Glutamatergic neuron (in vitro differentiated cells): Measurements from ENCODE around the gene PYCR2. TPM values are rescaled to one million over a fixed set of nuclear protein-coding genes. Genes with fewer than 3 reads are reported as not detected.

ENCODE experiments used
- DNase-seq: peaks from one replicate; pipeline ENCODE4 v3.0.0; 2022
- H3K27ac Mint-ChIP-seq: one replicate; pipeline ENCODE4 v1.8.0; 2020; ENCODE audit warnings: mild to moderate bottlenecking, mixed read lengths, inconsistent platforms; ENCODE audit not compliant: unreplicated experiment
- H3K27me3 Mint-ChIP-seq: one replicate; pipeline ENCODE4 v1.8.0; 2020; ENCODE audit warnings: mild to moderate bottlenecking, moderate library complexity, mixed read lengths, inconsistent platforms; ENCODE audit not compliant: unreplicated experiment
- H3K36me3 Mint-ChIP-seq: one replicate; pipeline ENCODE4 v1.8.0; 2020; ENCODE audit warnings: mild to moderate bottlenecking, mixed read lengths, inconsistent platforms; ENCODE audit not compliant: unreplicated experiment
- H3K4me1 Mint-ChIP-seq: one replicate; pipeline ENCODE4 v1.8.0; 2020; ENCODE audit warnings: mild to moderate bottlenecking, low read depth, mixed read lengths, inconsistent platforms; ENCODE audit not compliant: unreplicated experiment
- H3K4me3 Mint-ChIP-seq: one replicate; pipeline ENCODE4 v1.8.0; 2020; ENCODE audit warnings: mild to moderate bottlenecking, mixed read lengths, inconsistent platforms; ENCODE audit not compliant: unreplicated experiment
- H3K9me3 Mint-ChIP-seq: one replicate; pipeline ENCODE4 v1.8.0; 2020; ENCODE audit warnings: mild to moderate bottlenecking, moderate library complexity, mixed read lengths, inconsistent platforms; ENCODE audit not compliant: unreplicated experiment
- total RNA-seq: library from RNA; stranded (reverse); fragmentation: NEBNext Ultra II Directional; extraction: Animal tissue kit (Norgen Biotek cat#: 25700); gene quantifications from one replicate; pipeline ENCODE4 v1.2.1, GENCODE V29; 2021; ENCODE audit not compliant: unreplicated experiment
- TF ChIP-seq, protein P1 (sequence below): fragments of 200-600 bp; sonication (generic); IDR thresholded peaks from one replicate; pipeline ENCODE4 v1.5.0; 2021; ENCODE audit not compliant: partially characterized antibody, unreplicated experiment

The PYCR2 gene
- total RNA-seq, 1 donor from 2014 or later, result 36.6 TPM

DNA sequence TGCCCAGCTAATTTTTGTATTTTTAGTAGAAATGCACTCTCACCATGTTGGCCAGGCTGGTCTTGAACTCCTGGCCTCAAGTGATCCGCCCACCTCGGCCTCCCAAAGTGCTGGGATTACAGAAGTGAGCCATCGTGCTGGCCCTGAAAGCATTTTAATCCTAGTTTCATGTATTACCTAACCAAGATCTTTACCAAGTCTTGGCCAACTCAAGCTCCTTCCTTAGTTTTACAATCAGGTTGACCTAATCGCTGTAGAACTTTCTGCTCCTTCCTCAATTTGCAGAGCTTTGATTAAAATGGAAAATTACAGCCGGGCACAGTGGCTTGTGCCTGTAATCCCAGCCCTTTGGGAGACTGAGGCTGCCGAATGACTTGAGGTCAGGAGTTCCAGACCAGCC is 38.7 kb downstream of the PYCR2 start:
- TF ChIP-seq, protein P1, sequence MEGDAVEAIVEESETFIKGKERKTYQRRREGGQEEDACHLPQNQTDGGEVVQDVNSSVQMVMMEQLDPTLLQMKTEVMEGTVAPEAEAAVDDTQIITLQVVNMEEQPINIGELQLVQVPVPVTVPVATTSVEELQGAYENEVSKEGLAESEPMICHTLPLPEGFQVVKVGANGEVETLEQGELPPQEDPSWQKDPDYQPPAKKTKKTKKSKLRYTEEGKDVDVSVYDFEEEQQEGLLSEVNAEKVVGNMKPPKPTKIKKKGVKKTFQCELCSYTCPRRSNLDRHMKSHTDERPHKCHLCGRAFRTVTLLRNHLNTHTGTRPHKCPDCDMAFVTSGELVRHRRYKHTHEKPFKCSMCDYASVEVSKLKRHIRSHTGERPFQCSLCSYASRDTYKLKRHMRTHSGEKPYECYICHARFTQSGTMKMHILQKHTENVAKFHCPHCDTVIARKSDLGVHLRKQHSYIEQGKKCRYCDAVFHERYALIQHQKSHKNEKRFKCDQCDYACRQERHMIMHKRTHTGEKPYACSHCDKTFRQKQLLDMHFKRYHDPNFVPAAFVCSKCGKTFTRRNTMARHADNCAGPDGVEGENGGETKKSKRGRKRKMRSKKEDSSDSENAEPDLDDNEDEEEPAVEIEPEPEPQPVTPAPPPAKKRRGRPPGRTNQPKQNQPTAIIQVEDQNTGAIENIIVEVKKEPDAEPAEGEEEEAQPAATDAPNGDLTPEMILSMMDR, result no peak
- H3K27me3 Mint-ChIP-seq, result peaks cover 6% of the 10 kb centered on the region
- no peak overlapping the region for H3K4me3 Mint-ChIP-seq
- H3K9me3 Mint-ChIP-seq, result peaks cover 16% of the 10 kb centered on the region
- H3K36me3 Mint-ChIP-seq, result no peaks in the 10 kb centered on the region
- peaks cover 15% of the 10 kb centered on the region for H3K4me1 Mint-ChIP-seq
- DNase-seq, result no peak
- H3K27ac Mint-ChIP-seq, result no peak overlapping the region

GRCh38 chr1:225883616-225884265 is 40.3 kb downstream of the PYCR2 start:
- no peak for DNase-seq
- Mint-ChIP-seq H3K27ac (peak overlapping the region; percentile 1), H3K4me3 (peak overlapping the region; percentile 61), H3K4me1 (peaks cover 9% of the 10 kb centered on the region), H3K36me3 (no peaks in the 10 kb centered on the region), H3K27me3 (peaks cover 8% of the 10 kb centered on the region), H3K9me3 (peaks cover 7% of the 10 kb centered on the region)
- TF ChIP-seq, protein P1, result no peak

DNA sequence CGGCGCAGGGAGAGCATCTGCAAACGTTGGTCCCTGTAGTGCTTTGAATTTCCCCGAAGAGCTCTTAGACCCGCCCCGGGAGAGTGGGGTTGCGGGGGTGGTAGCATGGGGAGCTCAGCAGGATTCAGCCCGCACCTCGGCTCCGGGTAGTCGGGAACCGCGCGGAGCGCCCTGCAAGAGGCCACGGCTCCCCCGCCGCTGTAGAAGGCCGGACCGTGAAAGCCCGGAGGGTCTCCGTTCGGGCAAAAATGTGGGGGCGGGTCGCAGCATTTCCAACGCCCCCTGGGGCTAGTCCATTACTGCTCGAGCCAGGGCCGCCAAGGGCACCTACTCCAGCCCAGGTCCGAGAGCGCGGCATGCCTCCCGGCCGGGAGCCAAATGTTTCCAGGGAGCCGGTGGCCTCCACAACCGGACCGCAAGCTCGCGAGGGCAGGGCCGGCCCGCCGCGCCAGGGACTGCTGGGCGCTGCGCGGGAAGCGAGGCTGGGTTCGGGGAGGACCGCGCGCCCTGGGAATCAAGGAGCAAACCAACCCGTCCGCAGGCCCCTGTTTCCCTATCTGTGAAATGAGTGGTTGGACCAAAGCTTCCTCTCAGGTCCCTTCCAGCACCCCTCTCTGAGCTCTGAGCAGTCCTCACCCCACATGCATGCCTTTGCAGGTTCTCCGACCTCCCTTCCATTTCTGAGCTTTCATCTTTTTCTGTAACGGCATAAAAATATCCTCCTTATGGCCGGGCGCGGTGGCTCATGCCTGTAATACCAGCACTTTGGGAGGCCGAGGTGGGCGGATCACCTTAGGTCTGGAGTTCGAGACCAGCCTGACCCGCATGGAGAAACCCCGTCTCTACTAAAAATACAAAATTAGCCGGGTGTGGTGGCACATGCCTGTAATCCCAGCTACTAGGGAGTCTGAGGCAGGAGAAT is 41.1 kb downstream of the PYCR2 start:
- peaks cover 3% of the 10 kb centered on the region for H3K4me1 Mint-ChIP-seq
- peak overlapping the region; percentile 77 for H3K4me3 Mint-ChIP-seq
- DNase-seq, result no peak
- TF ChIP-seq, protein P1, result no peak
- H3K36me3 Mint-ChIP-seq, result no peaks in the 10 kb centered on the region
- H3K27me3 Mint-ChIP-seq, result peaks cover 8% of the 10 kb centered on the region
- no peak overlapping the region for H3K27ac Mint-ChIP-seq
- H3K9me3 Mint-ChIP-seq, result peaks cover 6% of the 10 kb centered on the region

- Mint-ChIP-seq H3K4me3 (peak within 1 kb of the TSS; percentile 80), H3K36me3 (no peaks in the 10 kb centered on the region), H3K27ac (no peak within 1 kb of the TSS), H3K9me3 (peaks cover 9% of the 10 kb centered on the region), H3K27me3 (peaks cover 12% of the 10 kb centered on the region), H3K4me1 (peaks cover 9% of the 10 kb centered on the region)
- TF ChIP-seq, protein P1, result no peak
- peak; percentile 69 for DNase-seq
These were observed 41.9 kb downstream of the PYCR2 start, which contains the start of gene TMEM63A for GRCh38 chr1:225881959-225882693. TSS of gene TMEM63A (minus strand) at chr1:225882380. CDS start at chr1:225877580, 4,800 bp downstream.
